HEK293 (cell line): ENCODE data around the gene RAB1A.

Source experiments
- AEBP2 ChIP-seq: fragments of 450-650 bp; formaldehyde crosslinking; IDR thresholded peaks from 2 replicates; pipeline ENCODE4 v1.5.1; 2016; ENCODE audit warnings: missing biosample characterization, missing genetic modification characterization, borderline replicate concordance
- FEZF1 ChIP-seq: fragments of 450-650 bp; formaldehyde crosslinking; IDR thresholded peaks from 2 replicates; pipeline ENCODE4 v1.5.1; 2016; ENCODE audit warnings: missing biosample characterization, missing genetic modification characterization
- HOXD13 ChIP-seq: sonication (generic); formaldehyde crosslinking; IDR thresholded peaks from 2 replicates; pipeline ENCODE4 v1.8.0; 2022; ENCODE audit warnings: missing genetic modification reagents, borderline replicate concordance
- IKZF3 ChIP-seq: fragments of 450-650 bp; IDR thresholded peaks from 2 replicates; pipeline ENCODE4 v1.5.0; 2018; ENCODE audit warnings: missing biosample characterization, mild to moderate bottlenecking, missing genetic modification characterization, moderate library complexity
- KLF7 ChIP-seq: fragments of 450-650 bp; formaldehyde crosslinking; IDR thresholded peaks from 2 replicates; pipeline ENCODE4 v1.5.1; 2016; ENCODE audit warnings: missing biosample characterization, missing genetic modification characterization, borderline replicate concordance
- PBX3 ChIP-seq: sonication (generic); formaldehyde crosslinking; IDR thresholded peaks from 2 replicates; pipeline ENCODE4 v1.8.1; 2022; ENCODE audit warnings: mild to moderate bottlenecking, moderate library complexity, missing genetic modification reagents
- PRDM6 ChIP-seq: fragments of 450-650 bp; formaldehyde crosslinking; IDR thresholded peaks from 2 replicates; pipeline ENCODE4 v1.5.1; 2017; ENCODE audit warnings: missing biosample characterization, missing genetic modification characterization
- YY2 ChIP-seq: fragments of 450-650 bp; formaldehyde crosslinking; IDR thresholded peaks from 2 replicates; pipeline ENCODE4 v1.5.1; 2016; ENCODE audit warnings: missing biosample characterization, missing genetic modification characterization
- ZBTB10 ChIP-seq: fragments of 450-650 bp; formaldehyde crosslinking; IDR thresholded peaks from 2 replicates; pipeline ENCODE4 v1.5.1; 2016; ENCODE audit warnings: missing biosample characterization, missing genetic modification characterization
- ZBTB11 ChIP-seq: fragments of 450-650 bp; formaldehyde crosslinking; conservative IDR thresholded peaks from 2 replicates; pipeline ENCODE4 v1.5.1; 2016; ENCODE audit warnings: low read depth, missing biosample characterization, missing genetic modification characterization
- ZBTB21 ChIP-seq: fragments of 450-650 bp; formaldehyde crosslinking; IDR thresholded peaks from 2 replicates; pipeline ENCODE4 v1.5.1; 2017; ENCODE audit warnings: missing biosample characterization, missing genetic modification characterization
- ZBTB26 ChIP-seq: fragments of 450-650 bp; formaldehyde crosslinking; optimal IDR thresholded peaks from 2 replicates; pipeline ENCODE3; 2016; ENCODE audit warnings: missing biosample characterization, mild to moderate bottlenecking, missing genetic modification characterization
- ZBTB8A ChIP-seq: fragments of 450-650 bp; formaldehyde crosslinking; IDR thresholded peaks from 2 replicates; pipeline ENCODE4 v1.5.1; 2016; ENCODE audit warnings: missing biosample characterization, missing genetic modification characterization
- ZFHX2 ChIP-seq: fragments of 450-650 bp; formaldehyde crosslinking; conservative IDR thresholded peaks from 2 replicates; pipeline ENCODE4 v1.5.1; 2016; ENCODE audit warnings: missing biosample characterization, missing genetic modification characterization
- ZNF292 ChIP-seq: fragments of 450-650 bp; formaldehyde crosslinking; IDR thresholded peaks from 2 replicates; pipeline ENCODE4 v1.5.1; 2016; ENCODE audit warnings: low read depth, missing biosample characterization, missing genetic modification characterization, borderline replicate concordance
- ZNF354C ChIP-seq: fragments of 450-650 bp; formaldehyde crosslinking; IDR thresholded peaks from 2 replicates; pipeline ENCODE4 v1.5.1; 2016; ENCODE audit warnings: missing biosample characterization, missing genetic modification characterization, low read depth, borderline replicate concordance
- ZNF394 ChIP-seq: fragments of 450-650 bp; formaldehyde crosslinking; IDR thresholded peaks from 2 replicates; pipeline ENCODE4 v1.5.1; 2016; ENCODE audit warnings: missing biosample characterization, missing genetic modification characterization, mild to moderate bottlenecking, moderate library complexity, borderline replicate concordance
- ZNF404 ChIP-seq: fragments of 450-650 bp; formaldehyde crosslinking; IDR thresholded peaks from 2 replicates; pipeline ENCODE4 v1.5.1; 2017; ENCODE audit warnings: missing biosample characterization, missing genetic modification characterization
- ZNF530 ChIP-seq: fragments of 450-650 bp; formaldehyde crosslinking; IDR thresholded peaks from 2 replicates; pipeline ENCODE4 v1.5.1; 2016; ENCODE audit warnings: low read depth, missing biosample characterization, missing genetic modification characterization
- ZNF548 ChIP-seq: fragments of 450-650 bp; formaldehyde crosslinking; IDR thresholded peaks from 2 replicates; pipeline ENCODE4 v1.5.1; 2016; ENCODE audit warnings: missing biosample characterization, missing genetic modification characterization
- ZNF645 ChIP-seq: fragments of 450-650 bp; formaldehyde crosslinking; IDR thresholded peaks from 2 replicates; pipeline ENCODE4; 2016; ENCODE audit warnings: missing biosample characterization, missing genetic modification characterization
- ZNF692 ChIP-seq: fragments of 450-650 bp; formaldehyde crosslinking; IDR thresholded peaks from 2 replicates; pipeline ENCODE4 v1.5.1; 2016; ENCODE audit warnings: missing biosample characterization, missing genetic modification characterization
- ZSCAN16 ChIP-seq: fragments of 450-650 bp; formaldehyde crosslinking; IDR thresholded peaks from 2 replicates; pipeline ENCODE4 v1.5.1; 2016; ENCODE audit warnings: missing biosample characterization, missing genetic modification characterization

The RAB1A gene

GRCh38 chr2:65056215-65057053 is 73.5 kb downstream of the RAB1A start, which contains the start of gene CEP68 (continued):
- peak; percentile 71; the same call in 1 of the 2 replicates for TF ChIP-seq PBX3 (CRISPR knock-in tag)
- no peak for TF ChIP-seq ZNF292 (tag by site-specific recombination)
- TF ChIP-seq ZBTB10 (tag by site-specific recombination), result no peak
- TF ChIP-seq ZSCAN16 (tag by site-specific recombination), result no peak
- no peak for TF ChIP-seq ZNF548 (tag by site-specific recombination)
- no peak for TF ChIP-seq ZNF394 (tag by site-specific recombination)
- no peak for TF ChIP-seq ZNF354C
- TF ChIP-seq YY2 (tag by site-specific recombination), result no peak
- no peak for TF ChIP-seq ZNF645 (tag by site-specific recombination)
- TF ChIP-seq ZNF692, result no peak; the same call in 1 of the 2 replicates
- TF ChIP-seq ZBTB21 (tag by site-specific recombination), result no peak
- no peak for TF ChIP-seq ZNF404 (tag by site-specific recombination)
- TF ChIP-seq ZNF530 (tag by site-specific recombination), result no peak
- no peak for TF ChIP-seq IKZF3 (tag by site-specific recombination)
- no peak for TF ChIP-seq ZBTB11 (tag by site-specific recombination)
- peak; percentile 7; the same call in 1 of the 2 replicates for TF ChIP-seq KLF7
- no peak for TF ChIP-seq FEZF1 (tag by site-specific recombination)
- peak; percentile 83 for TF ChIP-seq ZBTB8A
- TF ChIP-seq AEBP2, result no peak
- TF ChIP-seq PRDM6 (tag by site-specific recombination), result no peak
- TF ChIP-seq ZFHX2, result peak; percentile 10; the same call in 1 of the 2 replicates
- TF ChIP-seq HOXD13 (CRISPR knock-in tag), result no peak
- TF ChIP-seq ZBTB26 (tag by site-specific recombination), result peak; percentile 74
